Endothelial cell of hepatic sinusoid (primary cell): ENCODE data around the gene RPS29.

Experiments used
- in situ Hi-C: cut with HindIII; loops from 2 replicates; pipeline ENCODE4 v1.10.0; 2017; ENCODE audit warnings: low sequenced_read_pairs

RPS29 gene

GRCh38 chr14:49598485-49599300 is 12.5 kb upstream of the RPS29 start, which contains the start of gene LRR1:
Gene LRR1, plus strand, starts transcription at chr14:49598940. Its CDS starts 81 bp downstream, at chr14:49599021.
- in situ Hi-C loops: no loop called here

- in situ Hi-C loops: no loop called here
Measured at GRCh38 chr14:49598189-49598484, 12.0 kb upstream of the RPS29 start.

DNA sequence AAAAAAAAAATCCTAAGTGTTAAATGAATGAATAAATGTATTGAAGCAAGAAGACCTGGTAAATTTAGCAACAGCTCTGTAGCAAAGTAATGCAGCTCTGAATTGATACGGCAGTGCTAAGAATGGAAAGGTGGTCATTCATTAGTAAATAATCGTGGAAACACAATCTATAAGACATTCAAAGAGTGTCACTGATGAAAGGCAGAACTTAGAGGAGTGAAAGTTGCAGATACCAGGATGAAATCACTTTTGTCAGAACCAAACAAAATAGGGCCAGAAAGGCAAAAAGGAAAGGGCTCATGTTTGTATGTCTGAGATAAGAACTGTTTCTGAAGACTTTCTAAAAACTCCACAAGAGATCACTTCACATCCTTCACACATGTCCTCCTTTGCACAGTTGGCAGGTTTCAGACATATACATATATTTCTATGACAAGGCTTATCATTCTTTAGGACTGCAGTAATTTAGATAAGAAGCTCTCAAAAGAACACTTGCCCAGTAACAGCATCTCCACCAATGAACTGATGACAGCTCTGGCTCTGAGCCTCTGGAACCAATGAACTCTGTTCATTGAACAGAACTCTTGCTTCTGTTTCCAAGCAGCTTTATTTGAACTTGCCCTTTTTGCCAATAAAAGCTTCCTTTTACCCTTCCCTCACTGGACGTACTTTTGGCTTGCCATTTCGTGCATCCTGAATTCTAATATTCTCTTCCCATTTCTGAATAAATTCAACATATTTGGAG is 8.3 kb upstream of the RPS29 start:
- in situ Hi-C loops: no loop called here

DNA sequence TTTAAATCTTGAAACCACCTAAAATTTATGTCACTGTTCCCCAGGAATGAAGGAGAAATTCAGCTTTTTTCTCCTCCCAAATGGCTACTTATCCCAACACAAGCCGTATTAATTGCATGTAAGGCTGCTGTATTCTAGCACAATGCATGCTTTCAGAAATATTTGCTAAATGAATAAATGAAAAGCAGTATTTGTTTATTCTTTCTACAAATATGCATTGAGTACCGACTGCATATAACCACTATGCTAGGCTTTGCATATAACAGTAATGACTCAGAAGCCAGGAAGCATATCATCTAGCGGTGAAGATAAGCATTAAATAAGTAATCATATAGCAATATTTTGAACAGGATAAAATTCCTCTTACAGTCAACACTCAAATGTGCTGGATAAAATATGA is 6.8 kb upstream of the RPS29 start:
- in situ Hi-C loops: no loop called here

DNA sequence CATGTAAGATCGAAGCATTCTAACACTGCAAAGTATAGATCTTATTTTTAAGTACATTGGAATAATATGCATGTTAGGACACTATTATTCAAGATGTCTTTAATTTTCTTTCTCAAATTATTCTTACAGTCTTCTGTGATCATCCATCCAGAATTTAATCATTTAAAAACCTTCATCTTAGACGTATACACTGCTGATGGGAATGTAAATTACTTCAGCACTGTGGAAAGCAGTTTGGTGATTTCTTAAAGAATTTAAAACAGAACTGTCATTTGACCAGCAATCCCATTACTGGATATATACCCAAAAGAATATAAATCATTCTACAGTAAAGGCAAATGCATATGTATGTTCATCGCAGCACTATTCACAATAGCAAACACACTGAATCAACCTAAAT is 3.2 kb upstream of the RPS29 start:
- in situ Hi-C loops: loop anchor here (10.0 kb wide), 1 partner anchor 65 kb away; no protein-coding TSS in a partner anchor

DNA sequence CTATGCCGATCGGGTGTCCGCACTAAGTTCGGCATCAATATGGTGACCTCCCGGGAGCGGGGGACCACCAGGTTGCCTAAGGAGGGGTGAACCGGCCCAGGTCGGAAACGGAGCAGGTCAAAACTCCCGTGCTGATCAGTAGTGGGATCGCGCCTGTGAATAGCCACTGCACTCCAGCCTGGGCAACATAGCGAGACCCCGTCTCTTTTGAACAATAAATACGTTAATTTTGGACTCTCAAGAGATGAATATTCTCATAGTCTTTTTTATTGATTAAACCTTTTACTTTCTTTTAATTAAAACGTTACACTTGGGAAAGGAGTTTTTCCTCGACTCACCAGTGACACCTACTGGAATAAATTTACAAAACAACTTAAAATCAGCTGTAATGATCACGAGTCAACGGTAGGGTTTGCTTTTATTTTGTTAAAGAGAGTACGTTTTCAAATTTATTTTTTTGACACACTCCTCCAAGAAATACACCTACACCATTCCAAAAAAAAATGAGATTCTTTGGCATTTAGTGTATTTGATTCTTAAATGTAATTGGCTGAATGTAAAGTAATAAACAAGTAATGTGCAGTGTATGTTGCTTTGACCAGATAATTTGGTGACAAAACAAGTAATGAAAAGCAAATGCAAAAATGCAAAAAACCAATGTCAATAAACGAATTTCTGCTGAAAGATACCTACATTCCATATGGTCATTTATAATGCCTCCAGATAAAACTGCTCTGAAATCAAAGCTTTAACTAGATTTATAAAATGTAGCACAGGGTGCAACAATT is 687 bp upstream of the RPS29 start:
- in situ Hi-C loops: loop anchor here (10.0 kb wide), 1 partner anchor 68 kb away; no protein-coding TSS in a partner anchor

DNA sequence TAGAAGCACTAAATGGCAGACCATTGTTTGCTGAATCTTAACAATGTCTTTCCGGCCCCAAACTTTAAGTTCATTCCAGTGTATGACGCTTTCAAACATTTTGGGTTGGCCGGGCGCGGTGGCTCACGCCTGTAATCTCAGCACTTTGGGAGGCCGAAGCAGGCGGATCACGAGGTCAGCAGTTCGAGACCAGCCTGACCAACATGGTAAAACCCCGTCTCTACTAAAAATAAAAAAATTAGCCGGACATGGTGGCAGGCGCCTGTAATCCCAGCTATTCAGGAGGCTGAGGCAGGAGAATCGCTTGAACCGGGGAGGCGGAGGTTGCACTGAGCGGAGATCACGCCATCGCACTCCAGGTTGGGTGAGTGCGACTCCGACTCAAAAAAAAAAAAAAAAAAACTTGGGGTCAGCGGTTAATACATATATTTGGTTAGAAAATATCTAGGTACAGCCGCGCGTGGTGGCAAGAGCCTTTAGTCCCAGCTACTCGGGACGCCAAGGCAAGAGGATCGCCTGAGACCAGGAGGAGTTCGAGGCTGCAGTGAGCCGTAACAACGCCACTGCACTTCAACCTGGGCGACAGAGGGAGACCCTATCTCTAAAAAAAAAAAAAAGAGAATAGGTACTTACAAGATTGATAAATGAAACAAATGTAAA is 1.1 kb downstream of the RPS29 start:
- in situ Hi-C loops: loop anchor here (10.0 kb wide), 1 partner anchor 70 kb away; no protein-coding TSS in a partner anchor

DNA sequence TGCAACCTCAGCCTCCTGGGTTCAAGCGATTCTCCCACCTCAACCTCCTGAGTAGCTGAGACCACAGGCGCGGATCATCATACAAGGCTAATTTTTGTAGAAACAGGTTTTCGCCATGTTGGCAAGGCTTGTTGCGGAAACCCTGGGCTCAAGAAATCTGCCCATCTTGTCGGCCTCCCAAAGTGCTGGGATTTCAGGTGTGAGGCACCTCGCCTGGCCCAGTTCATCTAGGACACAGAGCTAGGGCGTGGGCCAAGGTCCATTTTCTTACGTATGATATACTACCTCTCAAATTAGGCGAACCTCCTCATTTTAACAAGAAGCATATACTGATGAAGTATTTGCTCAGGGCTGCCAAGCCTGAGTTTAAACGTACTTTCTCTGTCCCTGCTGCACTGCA is 2.1 kb downstream of the RPS29 start:
- in situ Hi-C loops: loop anchor here (10.0 kb wide), 1 partner anchor 71 kb away; no protein-coding TSS in a partner anchor

DNA sequence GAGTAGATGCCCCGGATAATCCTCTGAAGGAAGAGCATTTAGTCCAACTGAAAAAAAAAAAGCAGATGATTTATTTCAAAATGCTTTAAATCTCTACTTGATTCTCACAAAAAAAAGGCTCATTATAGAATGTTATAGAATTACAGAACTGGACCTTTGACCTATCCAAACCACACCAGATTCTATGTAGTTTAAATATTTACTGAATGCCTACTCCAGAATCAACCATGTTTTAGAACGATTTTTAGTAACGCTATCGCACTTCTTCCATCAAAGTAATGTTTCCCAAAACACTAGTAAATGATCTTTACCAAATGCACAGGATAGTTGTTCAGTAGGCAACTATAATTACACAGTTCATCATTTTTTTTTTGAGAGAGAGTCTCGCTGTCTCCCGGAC is 2.6 kb downstream of the RPS29 start:
- in situ Hi-C loops: loop anchor here (10.0 kb wide), 1 partner anchor 71 kb away; no protein-coding TSS in a partner anchor

DNA sequence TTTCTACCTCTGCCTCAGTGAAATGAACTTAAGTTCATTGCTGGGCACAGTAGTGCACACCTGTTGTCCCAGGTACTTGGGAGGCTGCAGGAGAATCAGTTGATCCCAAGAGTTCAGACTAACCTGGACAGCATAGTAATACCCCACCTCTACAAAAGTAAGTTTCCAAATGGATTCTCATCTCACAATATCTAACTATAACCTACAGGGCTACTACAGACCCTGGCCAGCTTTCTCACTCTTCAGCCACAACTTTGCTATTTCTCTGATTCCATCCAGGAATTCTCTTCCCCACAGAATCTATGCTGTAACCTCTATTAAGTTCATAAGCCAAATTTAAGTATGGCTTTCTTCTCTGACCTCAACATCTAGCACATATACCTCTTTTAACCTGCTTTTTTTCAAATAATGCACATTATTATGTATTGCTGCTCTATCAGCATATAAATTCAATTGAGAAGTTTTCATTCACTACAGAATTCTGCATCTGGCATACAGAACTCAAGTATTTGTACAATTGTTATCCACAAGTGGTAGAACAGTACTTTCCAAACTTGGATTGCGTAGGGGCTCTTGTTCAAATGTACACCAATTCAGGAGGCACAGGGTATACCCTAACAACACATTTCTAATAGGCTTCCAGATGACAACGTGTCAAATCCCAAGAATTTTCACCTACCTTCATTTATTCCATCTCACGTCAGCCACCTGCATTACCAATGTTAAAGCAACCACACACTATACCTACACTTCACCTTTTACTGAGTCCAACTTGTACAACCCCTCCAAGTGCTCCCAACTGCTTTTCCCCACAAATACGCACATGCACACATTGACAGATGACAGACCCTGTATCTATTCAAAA is 3.8 kb downstream of the RPS29 start:
- in situ Hi-C loops: loop anchor here (10.0 kb wide), 1 partner anchor 72 kb away; no protein-coding TSS in a partner anchor

DNA sequence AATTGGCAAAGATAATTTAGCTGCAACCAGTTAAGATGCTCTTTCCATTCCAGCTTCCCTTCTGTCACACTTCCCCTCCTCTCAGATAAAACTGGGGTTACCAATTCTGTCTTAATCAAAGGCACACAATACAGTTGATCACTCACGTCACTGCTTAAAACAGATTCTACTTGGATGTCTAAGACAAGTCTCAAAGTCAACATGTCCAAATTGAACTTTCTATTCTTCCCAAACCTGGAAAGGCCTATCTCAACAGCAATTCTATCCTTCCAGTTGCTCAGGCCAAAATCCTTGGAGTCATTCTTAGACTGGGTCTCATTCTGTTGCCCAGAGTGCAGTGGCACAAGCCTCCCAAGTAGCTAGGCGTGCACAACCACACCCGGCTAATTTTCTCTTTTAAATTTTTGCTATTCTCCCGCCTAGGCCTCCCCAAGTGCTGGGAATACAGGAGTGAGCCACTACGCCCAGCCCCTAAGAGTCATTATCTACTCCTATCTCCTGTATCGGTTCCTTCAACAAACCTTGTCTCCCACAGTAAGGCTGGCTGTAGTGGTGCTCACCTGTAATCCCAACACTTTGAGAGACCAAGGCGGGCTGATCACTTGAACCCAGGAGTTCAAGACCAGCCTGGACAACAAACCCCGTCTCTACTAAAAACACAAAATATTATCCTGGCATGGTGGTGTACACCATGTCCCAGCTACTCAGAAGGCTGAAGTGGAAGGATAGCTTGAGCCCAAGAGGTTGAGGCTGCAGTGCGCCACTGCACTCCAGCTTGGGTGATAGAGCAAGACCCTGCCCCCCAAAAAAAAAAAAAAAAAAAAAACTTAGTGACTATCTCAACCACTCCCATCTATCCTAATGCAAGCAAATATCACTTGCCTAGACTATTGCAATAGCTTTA is 4.7 kb downstream of the RPS29 start:
- in situ Hi-C loops: loop anchor here (10.0 kb wide), 1 partner anchor 73 kb away; no protein-coding TSS in a partner anchor

- in situ Hi-C loops: loop anchor here (10.0 kb wide), 1 partner anchor 75 kb away; no protein-coding TSS in a partner anchor
Measured at GRCh38 chr14:49579841-49580240, 6.3 kb downstream of the RPS29 start.

GRCh38 chr14:49578141-49578540 is 8.0 kb downstream of the RPS29 start:
- in situ Hi-C loops: no loop called here

DNA sequence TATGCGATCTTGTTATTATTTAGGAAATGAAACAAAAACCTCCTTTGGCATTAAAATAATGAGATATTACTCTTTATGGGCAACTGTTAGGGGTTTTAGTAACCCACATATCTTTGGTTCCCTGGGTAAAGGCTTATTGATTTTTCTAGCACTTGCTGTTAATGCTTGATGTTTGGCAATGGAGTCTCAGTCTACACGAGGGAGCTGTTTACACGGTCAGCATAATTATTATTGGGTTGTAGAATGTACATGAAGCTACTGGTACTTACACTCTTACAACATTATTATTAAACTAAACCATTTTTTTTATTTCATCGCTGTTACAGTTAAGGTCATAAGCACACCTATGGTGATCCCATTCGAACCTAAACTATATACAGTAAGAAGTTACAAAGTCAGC is 12.1 kb downstream of the RPS29 start:
- in situ Hi-C loops: no loop called here

GRCh38 chr14:49569281-49569680 is 16.9 kb downstream of the RPS29 start:
- in situ Hi-C loops: no loop called here

GRCh38 chr14:49566714-49567113 is 19.5 kb downstream of the RPS29 start:
- in situ Hi-C loops: no loop called here

DNA sequence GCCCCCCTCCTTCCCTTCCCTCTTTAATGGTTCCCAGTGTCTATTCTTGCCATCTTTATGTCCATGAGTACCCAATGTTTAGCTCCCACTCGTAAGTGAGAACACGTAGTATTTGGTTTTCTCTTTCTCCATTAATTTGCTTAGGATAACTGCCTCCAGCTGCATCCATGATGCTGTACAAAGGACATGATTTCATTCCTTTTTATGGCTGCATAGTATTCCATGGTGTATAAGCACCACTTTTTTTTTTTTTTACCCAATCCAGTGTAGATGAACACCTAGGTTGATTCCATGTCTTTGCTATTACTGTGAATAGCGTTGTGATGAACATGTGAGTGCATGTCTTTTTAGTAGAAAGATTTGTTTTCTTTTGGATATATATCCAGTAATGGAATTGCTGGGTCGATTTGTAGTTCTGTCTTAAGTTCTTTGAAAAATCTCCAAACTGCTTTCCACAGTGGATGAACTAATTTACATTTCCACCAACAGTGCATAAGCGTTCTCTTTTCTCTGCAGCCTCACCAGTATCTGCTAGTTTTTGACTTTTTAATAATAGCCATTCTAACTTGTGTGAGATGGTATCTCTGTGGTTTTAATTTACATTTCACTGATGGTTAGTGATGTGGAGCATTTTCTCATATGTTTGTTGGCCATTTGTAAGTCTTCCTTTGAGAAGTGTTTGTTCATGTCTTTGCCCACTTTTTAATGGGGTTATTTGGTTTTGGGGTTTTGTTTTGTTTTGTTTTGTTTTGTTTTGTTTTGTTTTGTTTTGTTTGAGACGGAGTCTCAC is 26.0 kb downstream of the RPS29 start:
- in situ Hi-C loops: no loop called here

GRCh38 chr14:49553892-49554291 is 32.3 kb downstream of the RPS29 start:
- in situ Hi-C loops: no loop called here
